ENCODE data around the gene FRMPD2.
"Not testable (repeated sequence)": the region's sequence is repeated elsewhere in the genome, so short reads cannot be mapped to it uniquely, and the experiment has no call there.

DNA sequence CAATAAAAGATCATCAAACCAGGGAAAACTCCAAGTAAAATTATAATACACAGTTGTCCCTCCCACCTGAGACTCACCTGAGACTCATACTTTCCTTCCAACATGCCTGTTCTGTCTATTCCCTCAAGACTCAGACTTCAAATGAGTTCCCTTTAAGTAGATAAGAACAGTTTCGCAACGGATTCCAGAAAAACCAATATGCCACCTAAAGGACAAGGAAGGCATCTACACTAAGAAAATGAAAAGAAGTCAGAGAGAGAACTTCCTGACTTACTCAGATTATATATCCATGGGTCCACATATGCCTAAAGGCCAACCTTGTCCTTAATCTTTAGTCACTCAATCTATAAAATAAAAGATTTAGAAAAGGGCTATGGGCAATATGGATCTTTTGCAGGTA lies 148.9 kb downstream of the FRMPD2 start:
- TF ChIP-seq CTCF (IDR thresholded peaks at IDR 0.05 in 4 of 5, conservative IDR thresholded peaks at IDR 0.05 in 1 of 5); POLR2A (IDR thresholded peaks at IDR 0.05): not testable (repeated sequence)
